ENCODE results near the gene DVL2. TPM values are rescaled to one million over a fixed set of nuclear protein-coding genes. Genes with fewer than 3 reads are reported as not detected.

Gene DVL2
- total RNA-seq, 4 donors from 2014 or later = 53.2 to 78.1 (median 55.5) TPM

DNA sequence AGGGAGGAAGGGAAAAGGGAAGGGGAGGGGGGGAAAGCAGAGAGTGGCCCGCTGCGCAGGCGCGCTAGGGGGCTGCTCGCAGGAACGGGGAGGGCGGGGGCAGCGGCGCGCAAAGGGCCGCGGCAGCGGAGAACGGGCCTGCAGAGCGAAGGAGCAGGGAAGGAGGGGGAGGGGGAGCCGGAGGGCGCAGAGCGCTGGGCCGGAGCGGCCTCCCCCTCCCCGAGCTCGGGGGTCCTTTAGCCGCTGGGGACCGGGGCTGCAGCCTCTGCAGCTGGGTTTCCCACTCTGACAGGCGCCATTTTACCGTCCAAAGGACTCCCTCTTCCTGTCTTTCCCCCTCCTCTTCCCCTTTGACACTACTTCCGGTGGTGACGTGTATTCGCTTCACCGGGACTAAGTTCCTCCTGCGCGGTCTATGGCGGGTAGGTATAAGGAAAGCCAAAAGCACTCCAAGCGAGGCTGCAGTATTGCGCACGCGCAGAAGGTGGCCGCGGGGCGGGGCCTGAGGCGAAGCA, 17.4 kb upstream of the DVL2 start, which contains the start of gene CTDNEP1:
Gene CTDNEP1, minus strand, starts transcription at position 74 of the 515 bp plus-strand sequence. CDS start 438 bp downstream, outside the sequence.
- peak within 1 kb of the TSS; percentile 88 for H3K4me3 ChIP-seq
- peak; percentile 98 to 99 for DNase-seq (ENCODE audit: low spot score in 2 of 2)
- TF ChIP-seq POLR2AphosphoS5 (IDR thresholded peaks at IDR 0.05) (peak in 2 of 3 donors; percentile 62 to 83), POLR2A (IDR thresholded peaks at IDR 0.05) (no peak)
- peak within 1 kb of the TSS; percentile 100 for H3K27ac ChIP-seq
- 0% methylated on average over 34 of the region's 41 CpGs for WGBS
- no peaks in the 10 kb centered on the region for H3K9me3 ChIP-seq
- H3K36me3 ChIP-seq = peaks cover 29% of the 10 kb centered on the region
- H3K27me3 ChIP-seq = no peaks in the 10 kb centered on the region
- H3K4me1 ChIP-seq = peaks cover 37% of the 10 kb centered on the region

GRCh38 chr17:7250695-7251627, 16.6 kb upstream of the DVL2 start:
- Histone ChIP-seq H3K4me3 (peak overlapping the region; percentile 88), H3K4me1 (peaks cover 37% of the 10 kb centered on the region), H3K36me3 (peaks cover 30% of the 10 kb centered on the region), H3K9me3 (no peaks in the 10 kb centered on the region), H3K27me3 (no peaks in the 10 kb centered on the region), H3K27ac (peak overlapping the region; percentile 100)
- DNase-seq (ENCODE audit: low spot score in 2 of 2) = no peak
- TF ChIP-seq EP300 (IDR thresholded peaks at IDR 0.05) = no peak
- no peak for TF ChIP-seq CTCF (IDR thresholded peaks at IDR 0.05)
- TF ChIP-seq POLR2AphosphoS5 (IDR thresholded peaks at IDR 0.05) = no peak
- TF ChIP-seq POLR2A (IDR thresholded peaks at IDR 0.05) = no peak
- WGBS = 2% methylated on average over 28 of the region's 55 CpGs

GRCh38 chr17:7249830-7250229, 15.5 kb upstream of the DVL2 start:
- Histone ChIP-seq H3K27me3 (no peaks in the 10 kb centered on the region), H3K4me3 (peak overlapping the region; percentile 88), H3K36me3 (peaks cover 32% of the 10 kb centered on the region), H3K9me3 (no peaks in the 10 kb centered on the region), H3K4me1 (peaks cover 37% of the 10 kb centered on the region), H3K27ac (no peak overlapping the region)
- no peak for DNase-seq (ENCODE audit: low spot score in 2 of 2)
- TF ChIP-seq POLR2A (IDR thresholded peaks at IDR 0.05) (no peak), CTCF (IDR thresholded peaks at IDR 0.05) (no peak), POLR2AphosphoS5 (IDR thresholded peaks at IDR 0.05) (no peak), EP300 (IDR thresholded peaks at IDR 0.05) (no peak)
- WGBS = 88% methylated on average over 7 of the region's 7 CpGs

- 72% methylated on average over 6 of the region's 6 CpGs for WGBS
- no peaks in the 10 kb centered on the region for H3K9me3 ChIP-seq
- H3K27me3 ChIP-seq = no peaks in the 10 kb centered on the region
- peaks cover 32% of the 10 kb centered on the region for H3K36me3 ChIP-seq
- TF ChIP-seq CTCF (IDR thresholded peaks at IDR 0.05) (no peak), EP300 (IDR thresholded peaks at IDR 0.05) (no peak), POLR2A (IDR thresholded peaks at IDR 0.05) (no peak), POLR2AphosphoS5 (IDR thresholded peaks at IDR 0.05) (no peak)
- no peak overlapping the region for H3K27ac ChIP-seq
- DNase-seq (ENCODE audit: low spot score in 2 of 2) = no peak
- no peak overlapping the region for H3K4me3 ChIP-seq
- H3K4me1 ChIP-seq = peaks cover 37% of the 10 kb centered on the region
These were observed 14.9 kb upstream of the DVL2 start for GRCh38 chr17:7249214-7249613.

GRCh38 chr17:7248796-7249195, 14.5 kb upstream of the DVL2 start:
- 73% methylated on average over 4 of the region's 4 CpGs for WGBS
- H3K4me1 ChIP-seq = peaks cover 37% of the 10 kb centered on the region
- H3K36me3 ChIP-seq = peaks cover 34% of the 10 kb centered on the region
- H3K9me3 ChIP-seq = no peaks in the 10 kb centered on the region
- TF ChIP-seq CTCF (IDR thresholded peaks at IDR 0.05) (no peak), POLR2AphosphoS5 (IDR thresholded peaks at IDR 0.05) (no peak), EP300 (IDR thresholded peaks at IDR 0.05) (no peak), POLR2A (IDR thresholded peaks at IDR 0.05) (no peak)
- no peak for DNase-seq (ENCODE audit: low spot score in 2 of 2)
- no peaks in the 10 kb centered on the region for H3K27me3 ChIP-seq
- H3K27ac ChIP-seq = no peak overlapping the region
- no peak overlapping the region for H3K4me3 ChIP-seq

Measured in suprapubic skin (tissue), 4 donors.